Measurements from ENCODE around the gene DOCK9. TPM values are rescaled to one million over a fixed set of nuclear protein-coding genes. Genes with fewer than 3 reads are reported as not detected.

DOCK9 gene
- polyA plus RNA-seq, 1 of the 3 experiments (the other 2 are of a cell fraction): 16.6 TPM

DNA sequence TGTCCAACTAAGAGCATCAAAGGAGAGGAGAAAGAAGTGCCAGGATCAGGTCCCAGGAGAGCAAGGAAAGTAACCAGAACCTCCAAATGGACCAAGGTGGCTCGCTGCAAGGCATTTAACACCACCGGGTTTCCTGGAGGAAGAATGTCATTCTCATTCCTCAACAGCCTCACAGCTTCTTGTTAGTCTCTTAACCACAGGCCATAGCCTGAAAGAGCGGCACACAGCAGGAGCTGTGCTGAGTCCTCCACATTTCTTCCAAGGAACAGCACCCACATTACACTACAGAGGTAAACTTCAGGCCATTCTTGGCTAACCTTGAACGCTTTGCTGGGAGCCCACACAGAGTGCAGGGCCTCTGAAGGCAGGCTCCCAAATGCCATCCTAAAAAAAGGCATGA lies 23.6 kb downstream of the DOCK9 start:
- 100% methylated on average over 4 of the region's 4 CpGs for WGBS (ENCODE audit: low lambda C conversion rate)
- Histone ChIP-seq H3K9me2 (no peaks in the 10 kb centered on the region), H3K79me2 (ENCODE audit: insufficient read depth) (no peaks in the 10 kb centered on the region), H3K4me2 (no peak overlapping the region), H3K27ac (ENCODE audit: low read depth in 2 of 2, low read length in 1 of 2) (no peak overlapping the region), H3K9ac (no peak overlapping the region), H4K20me1 (ENCODE audit: insufficient read depth) (no peaks in the 10 kb centered on the region), H3K4me3 (ENCODE audit: low read depth in 2 of 2, low read length in 1 of 2) (no peak overlapping the region), H2AFZ (ENCODE audit: low read depth) (no peak overlapping the region), H3K36me3 (replicated peaks in 1 of 2; ENCODE audit: control insufficient read depth in 1 of 2, insufficient read depth in 2 of 2, low read length in 1 of 2) (no peaks in the 10 kb centered on the region), H3F3A (replicated peaks; ENCODE audit: insufficient read depth) (no peaks in the 10 kb centered on the region), H3K4me1 (ENCODE audit: control insufficient read depth in 1 of 2, insufficient read depth in 2 of 2, low read depth in 1 of 2, low read length in 1 of 2) (no peaks in the 10 kb centered on the region; a peak in 1 of 4 replicates), H3K9me3 (no peaks in the 10 kb centered on the region), H3K27me3 (ENCODE audit: insufficient read depth) (no peaks in the 10 kb centered on the region)
- ChIA-PET POLR2A (no interaction called here), CTCF (interaction anchor here (1.5 to 1.6 kb wide), 2 partner anchors 9 to 10 kb away, joined by 3 read pairs; no protein-coding TSS in a partner anchor)
- no peak for DNase-seq
- TF ChIP-seq, protein P1, sequence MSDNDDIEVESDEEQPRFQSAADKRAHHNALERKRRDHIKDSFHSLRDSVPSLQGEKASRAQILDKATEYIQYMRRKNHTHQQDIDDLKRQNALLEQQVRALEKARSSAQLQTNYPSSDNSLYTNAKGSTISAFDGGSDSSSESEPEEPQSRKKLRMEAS (IDR thresholded peaks at IDR 0.05; ENCODE audit: low read depth): no peak
- TF ChIP-seq POLR2AphosphoS5 (IDR thresholded peaks at IDR 0.05; ENCODE audit: low read depth, low read length): no peak
- no peak for TF ChIP-seq ELF1 (IDR thresholded peaks at IDR 0.05)

- TF ChIP-seq POLR2AphosphoS5 (IDR thresholded peaks at IDR 0.05; ENCODE audit: low read depth, low read length) (no peak), GABPA (IDR thresholded peaks at IDR 0.05; ENCODE audit: low read depth) (no peak), RCOR1 (IDR thresholded peaks at IDR 0.05; ENCODE audit: low read length) (no peak), FOSL2 (IDR thresholded peaks at IDR 0.05; ENCODE audit: borderline replicate concordance, low read depth) (no peak), CTCF (IDR thresholded peaks at IDR 0.05) (no peak), SIN3A (IDR thresholded peaks at IDR 0.05; ENCODE audit: borderline replicate concordance, low read depth, low read length) (no peak), MXI1 (IDR thresholded peaks at IDR 0.05; ENCODE audit: low read depth, low read length) (no peak), YY1 (IDR thresholded peaks at IDR 0.05; ENCODE audit: low read depth) (no peak)
- TF ChIP-seq, protein P2, sequence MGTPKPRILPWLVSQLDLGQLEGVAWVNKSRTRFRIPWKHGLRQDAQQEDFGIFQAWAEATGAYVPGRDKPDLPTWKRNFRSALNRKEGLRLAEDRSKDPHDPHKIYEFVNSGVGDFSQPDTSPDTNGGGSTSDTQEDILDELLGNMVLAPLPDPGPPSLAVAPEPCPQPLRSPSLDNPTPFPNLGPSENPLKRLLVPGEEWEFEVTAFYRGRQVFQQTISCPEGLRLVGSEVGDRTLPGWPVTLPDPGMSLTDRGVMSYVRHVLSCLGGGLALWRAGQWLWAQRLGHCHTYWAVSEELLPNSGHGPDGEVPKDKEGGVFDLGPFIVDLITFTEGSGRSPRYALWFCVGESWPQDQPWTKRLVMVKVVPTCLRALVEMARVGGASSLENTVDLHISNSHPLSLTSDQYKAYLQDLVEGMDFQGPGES (IDR thresholded peaks at IDR 0.05; ENCODE audit: low read depth, low read length): no peak
- Histone ChIP-seq H3K36me3 (replicated peaks in 1 of 2; ENCODE audit: control insufficient read depth in 1 of 2, insufficient read depth in 2 of 2, low read length in 1 of 2) (no peaks in the 10 kb centered on the region), H3K79me2 (ENCODE audit: insufficient read depth) (no peaks in the 10 kb centered on the region), H3K9ac (no peak overlapping the region), H3K27ac (ENCODE audit: low read depth in 2 of 2, low read length in 1 of 2) (no peak overlapping the region), H3K9me3 (no peaks in the 10 kb centered on the region), H4K20me1 (ENCODE audit: insufficient read depth) (no peaks in the 10 kb centered on the region), H3F3A (replicated peaks; ENCODE audit: insufficient read depth) (no peaks in the 10 kb centered on the region), H3K4me3 (ENCODE audit: low read depth in 2 of 2, low read length in 1 of 2) (no peak overlapping the region), H3K9me2 (no peaks in the 10 kb centered on the region), H2AFZ (ENCODE audit: low read depth) (no peak overlapping the region), H3K27me3 (ENCODE audit: insufficient read depth) (no peaks in the 10 kb centered on the region), H3K4me2 (no peak overlapping the region), H3K4me1 (ENCODE audit: control insufficient read depth in 1 of 2, insufficient read depth in 2 of 2, low read depth in 1 of 2, low read length in 1 of 2) (no peaks in the 10 kb centered on the region; a peak in 2 of 4 replicates)
- 89% methylated on average over 6 of the region's 6 CpGs for WGBS (ENCODE audit: low lambda C conversion rate)
- ChIA-PET CTCF (no interaction called here), POLR2A (no interaction called here)
- no peak for DNase-seq
These were observed 26.6 kb downstream of the DOCK9 start for GRCh38 chr13:98951266-98951665.

Data from SK-N-SH (cell line).